Measurements from ENCODE around the gene PPP1R14D.
A peak's percentile ranks its signal among the peaks of the same experiment; 100 is the strongest.
"Not testable (repeated sequence)": the region's sequence is repeated elsewhere in the genome, so short reads cannot be mapped to it uniquely, and the experiment has no call there.

Gene PPP1R14D

GRCh38 chr15:40863660-40864270 is 35.3 kb upstream of the PPP1R14D start:
- no peaks in the 10 kb centered on the region for H3K9me3 ChIP-seq (ENCODE audit: control insufficient read depth in 2 of 2, low read length in 2 of 2)
- H3K9ac ChIP-seq (ENCODE audit: low read length in 2 of 2): no peak overlapping the region
- no peak overlapping the region for H3K4me3 ChIP-seq (ENCODE audit: low read length in 2 of 2)
- H3K27me3 ChIP-seq (ENCODE audit: control insufficient read depth in 1 of 2, insufficient read depth in 2 of 2, low read length in 2 of 2): peaks cover 10 to 14% of the 10 kb centered on the region in 2 donors
- H3K4me1 ChIP-seq (ENCODE audit: control insufficient read depth, insufficient read depth, low read length): no peaks in the 10 kb centered on the region
- no peaks in the 10 kb centered on the region for H3K36me3 ChIP-seq (ENCODE audit: control insufficient read depth in 2 of 2, insufficient read depth in 2 of 2, low read length in 2 of 2)
- no peak overlapping the region for H3K27ac ChIP-seq (ENCODE audit: low read length)

- not testable (repeated sequence) for H3K4me3 ChIP-seq (ENCODE audit: low read length in 2 of 2); H3K36me3 ChIP-seq (ENCODE audit: control insufficient read depth in 2 of 2, insufficient read depth in 2 of 2, low read length in 2 of 2); H3K4me1 ChIP-seq (ENCODE audit: control insufficient read depth, insufficient read depth, low read length); H3K9me3 ChIP-seq (ENCODE audit: control insufficient read depth in 2 of 2, low read length in 2 of 2); H3K9ac ChIP-seq (ENCODE audit: low read length in 2 of 2); H3K27ac ChIP-seq (ENCODE audit: low read length)
- H3K27me3 ChIP-seq (ENCODE audit: control insufficient read depth in 1 of 2, insufficient read depth in 2 of 2, low read length in 2 of 2): peaks cover 13 to 16% of the 10 kb centered on the region in 2 donors
These were observed 32.6 kb upstream of the PPP1R14D start for GRCh38 chr15:40861147-40861546.

- Histone ChIP-seq H3K9ac (ENCODE audit: low read length in 2 of 2) (no peak overlapping the region), H3K9me3 (ENCODE audit: control insufficient read depth in 2 of 2, low read length in 2 of 2) (no peaks in the 10 kb centered on the region), H3K27me3 (ENCODE audit: control insufficient read depth in 1 of 2, insufficient read depth in 2 of 2, low read length in 2 of 2) (peaks cover 6 to 16% of the 10 kb centered on the region in 2 donors), H3K27ac (ENCODE audit: low read length) (no peak overlapping the region), H3K4me3 (ENCODE audit: low read length in 2 of 2) (no peak overlapping the region), H3K36me3 (ENCODE audit: control insufficient read depth in 2 of 2, insufficient read depth in 2 of 2, low read length in 2 of 2) (no peaks in the 10 kb centered on the region), H3K4me1 (ENCODE audit: control insufficient read depth, insufficient read depth, low read length) (peaks cover 4% of the 10 kb centered on the region)
These were observed 30.8 kb upstream of the PPP1R14D start for GRCh38 chr15:40859206-40859851.

- Histone ChIP-seq H3K9me3 (ENCODE audit: control insufficient read depth in 2 of 2, low read length in 2 of 2) (no peaks in the 10 kb centered on the region), H3K9ac (ENCODE audit: low read length in 2 of 2) (no peak overlapping the region), H3K4me1 (ENCODE audit: control insufficient read depth, insufficient read depth, low read length) (peaks cover 4% of the 10 kb centered on the region), H3K4me3 (ENCODE audit: low read length in 2 of 2) (no peak overlapping the region), H3K27me3 (ENCODE audit: control insufficient read depth in 1 of 2, insufficient read depth in 2 of 2, low read length in 2 of 2) (peaks cover 4 to 13% of the 10 kb centered on the region in 2 donors), H3K36me3 (ENCODE audit: control insufficient read depth in 2 of 2, insufficient read depth in 2 of 2, low read length in 2 of 2) (no peaks in the 10 kb centered on the region), H3K27ac (ENCODE audit: low read length) (no peak overlapping the region)
These were observed 30.2 kb upstream of the PPP1R14D start for GRCh38 chr15:40858706-40859105.

- Histone ChIP-seq H3K4me3 (ENCODE audit: low read length in 2 of 2) (peak overlapping the region in 1 of 2 donors; percentile 29), H3K9ac (ENCODE audit: low read length in 2 of 2) (no peak overlapping the region), H3K27ac (ENCODE audit: low read length) (no peak overlapping the region), H3K9me3 (ENCODE audit: control insufficient read depth in 2 of 2, low read length in 2 of 2) (no peaks in the 10 kb centered on the region), H3K4me1 (ENCODE audit: control insufficient read depth, insufficient read depth, low read length) (peaks cover 4% of the 10 kb centered on the region), H3K27me3 (ENCODE audit: control insufficient read depth in 1 of 2, insufficient read depth in 2 of 2, low read length in 2 of 2) (peaks cover 4 to 14% of the 10 kb centered on the region in 2 donors), H3K36me3 (ENCODE audit: control insufficient read depth in 2 of 2, insufficient read depth in 2 of 2, low read length in 2 of 2) (no peaks in the 10 kb centered on the region)
These were observed 29.3 kb upstream of the PPP1R14D start for GRCh38 chr15:40857601-40858341.

GRCh38 chr15:40856746-40857145 is 28.2 kb upstream of the PPP1R14D start:
- Histone ChIP-seq H3K4me1 (ENCODE audit: control insufficient read depth, insufficient read depth, low read length) (peaks cover 4% of the 10 kb centered on the region), H3K4me3 (ENCODE audit: low read length in 2 of 2) (no peak overlapping the region), H3K27ac (ENCODE audit: low read length) (no peak overlapping the region), H3K9ac (ENCODE audit: low read length in 2 of 2) (no peak overlapping the region), H3K27me3 (ENCODE audit: control insufficient read depth in 1 of 2, insufficient read depth in 2 of 2, low read length in 2 of 2) (peaks cover 4 to 14% of the 10 kb centered on the region in 2 donors), H3K9me3 (ENCODE audit: control insufficient read depth in 2 of 2, low read length in 2 of 2) (no peaks in the 10 kb centered on the region), H3K36me3 (ENCODE audit: control insufficient read depth in 2 of 2, insufficient read depth in 2 of 2, low read length in 2 of 2) (no peaks in the 10 kb centered on the region)

- Histone ChIP-seq H3K9me3 (ENCODE audit: control insufficient read depth in 2 of 2, low read length in 2 of 2) (no peaks in the 10 kb centered on the region), H3K4me1 (ENCODE audit: control insufficient read depth, insufficient read depth, low read length) (peaks cover 4% of the 10 kb centered on the region), H3K36me3 (ENCODE audit: control insufficient read depth in 2 of 2, insufficient read depth in 2 of 2, low read length in 2 of 2) (no peaks in the 10 kb centered on the region), H3K4me3 (ENCODE audit: low read length in 2 of 2) (no peak overlapping the region), H3K9ac (ENCODE audit: low read length in 2 of 2) (no peak overlapping the region), H3K27ac (ENCODE audit: low read length) (no peak overlapping the region), H3K27me3 (ENCODE audit: control insufficient read depth in 1 of 2, insufficient read depth in 2 of 2, low read length in 2 of 2) (peaks cover 4 to 14% of the 10 kb centered on the region in 2 donors)
These were observed 27.3 kb upstream of the PPP1R14D start for GRCh38 chr15:40855706-40856234.

GRCh38 chr15:40854161-40854560 is 25.7 kb upstream of the PPP1R14D start:
- no peak overlapping the region for H3K4me3 ChIP-seq (ENCODE audit: low read length in 2 of 2)
- no peak overlapping the region for H3K27ac ChIP-seq (ENCODE audit: low read length)

GRCh38 chr15:40853241-40853890 is 24.9 kb upstream of the PPP1R14D start:
- H3K27me3 ChIP-seq (ENCODE audit: control insufficient read depth in 1 of 2, insufficient read depth in 2 of 2, low read length in 2 of 2): peaks cover 0 to 6% of the 10 kb centered on the region in 2 donors
- H3K36me3 ChIP-seq (ENCODE audit: control insufficient read depth in 2 of 2, insufficient read depth in 2 of 2, low read length in 2 of 2): no peaks in the 10 kb centered on the region
- no peak overlapping the region for H3K27ac ChIP-seq (ENCODE audit: low read length)
- H3K4me3 ChIP-seq (ENCODE audit: low read length in 2 of 2): no peak overlapping the region
- H3K9me3 ChIP-seq (ENCODE audit: control insufficient read depth in 2 of 2, low read length in 2 of 2): no peaks in the 10 kb centered on the region
- no peak overlapping the region for H3K9ac ChIP-seq (ENCODE audit: low read length in 2 of 2)
- peaks cover 4% of the 10 kb centered on the region for H3K4me1 ChIP-seq (ENCODE audit: control insufficient read depth, insufficient read depth, low read length)

More at GRCh38 chr15:40854161-40854560, 25.7 kb upstream of the PPP1R14D start:
- Histone ChIP-seq H3K36me3 (ENCODE audit: control insufficient read depth in 2 of 2, insufficient read depth in 2 of 2, low read length in 2 of 2) (no peaks in the 10 kb centered on the region), H3K27me3 (ENCODE audit: control insufficient read depth in 1 of 2, insufficient read depth in 2 of 2, low read length in 2 of 2) (peaks cover 0 to 13% of the 10 kb centered on the region in 2 donors), H3K4me1 (ENCODE audit: control insufficient read depth, insufficient read depth, low read length) (peaks cover 4% of the 10 kb centered on the region), H3K9me3 (ENCODE audit: control insufficient read depth in 2 of 2, low read length in 2 of 2) (no peaks in the 10 kb centered on the region), H3K9ac (ENCODE audit: low read length in 2 of 2) (no peak overlapping the region)

- Histone ChIP-seq H3K9me3 (ENCODE audit: control insufficient read depth in 2 of 2, low read length in 2 of 2) (no peaks in the 10 kb centered on the region), H3K36me3 (ENCODE audit: control insufficient read depth in 2 of 2, insufficient read depth in 2 of 2, low read length in 2 of 2) (no peaks in the 10 kb centered on the region), H3K4me3 (ENCODE audit: low read length in 2 of 2) (no peak overlapping the region), H3K4me1 (ENCODE audit: control insufficient read depth, insufficient read depth, low read length) (peaks cover 2% of the 10 kb centered on the region), H3K27ac (ENCODE audit: low read length) (no peak overlapping the region), H3K9ac (ENCODE audit: low read length in 2 of 2) (no peak overlapping the region), H3K27me3 (ENCODE audit: control insufficient read depth in 1 of 2, insufficient read depth in 2 of 2, low read length in 2 of 2) (peaks cover 1 to 5% of the 10 kb centered on the region in 2 donors)
These were observed 24.0 kb upstream of the PPP1R14D start for GRCh38 chr15:40852529-40852928.

Data from stomach smooth muscle (tissue), 2 donors.